Measurements from ENCODE around the gene CRACDL.

The CRACDL gene

GRCh38 chr2:98859323-98859722 is 76.7 kb downstream of the CRACDL start:
- TF ChIP-seq SIN3A (IDR thresholded peaks at IDR 0.05; ENCODE audit: borderline replicate concordance, insufficient read depth, low read length) (no peak), TAF1 (IDR thresholded peaks at IDR 0.05; ENCODE audit: borderline replicate concordance, insufficient read depth, low read length) (no peak), POLR2AphosphoS5 (IDR thresholded peaks at IDR 0.05; ENCODE audit: low read depth, low read length) (no peak), FOXP2 (optimal IDR thresholded peaks at IDR 0.05; ENCODE audit: borderline replicate concordance, extremely low read depth, extremely low read length, insufficient read depth) (no peak), REST (IDR thresholded peaks at IDR 0.05; ENCODE audit: insufficient read depth in 1 of 2, low read depth in 2 of 2, low read length in 2 of 2) (no peak)

DNA sequence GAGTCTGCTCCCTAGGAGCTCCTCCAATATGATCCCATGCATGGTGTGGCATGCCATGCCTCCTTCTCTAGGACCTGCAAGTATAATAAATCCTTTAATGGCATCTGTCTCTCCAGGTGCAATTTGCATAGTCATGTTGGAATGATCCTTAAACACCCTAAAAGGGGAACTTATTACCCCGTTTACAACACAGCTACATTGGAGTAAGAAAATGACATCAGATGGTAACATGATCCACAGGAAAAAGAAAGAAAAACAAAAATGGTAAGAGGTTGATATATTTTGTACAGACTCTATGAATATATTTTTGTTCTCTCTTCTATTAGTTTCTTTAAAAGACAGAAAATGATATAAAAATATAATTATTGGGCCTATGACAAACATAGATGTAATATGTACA is 79.0 kb downstream of the CRACDL start:
- no peak for TF ChIP-seq TAF1 (IDR thresholded peaks at IDR 0.05; ENCODE audit: borderline replicate concordance, insufficient read depth, low read length)

DNA sequence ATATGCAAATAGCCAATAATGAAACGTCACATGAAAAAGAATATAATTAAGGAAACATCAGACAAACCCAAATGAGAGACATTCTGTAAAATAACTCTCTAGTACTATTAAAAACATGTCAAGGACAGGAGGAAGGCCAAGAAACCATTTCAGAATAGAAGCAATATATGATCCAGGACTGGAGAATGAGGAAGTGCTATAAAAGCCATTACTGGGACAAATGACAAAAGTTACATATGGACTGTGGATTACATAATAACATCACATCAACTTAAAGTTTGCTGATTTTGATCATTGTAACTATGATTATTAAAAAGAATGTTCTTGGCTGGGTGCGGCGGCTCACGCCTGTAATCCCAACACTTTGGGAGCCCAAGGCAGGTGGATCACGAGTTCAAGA is 81.3 kb downstream of the CRACDL start:
- TF ChIP-seq SIN3A (IDR thresholded peaks at IDR 0.05; ENCODE audit: borderline replicate concordance, insufficient read depth, low read length) (no peak), POLR2AphosphoS5 (IDR thresholded peaks at IDR 0.05; ENCODE audit: low read depth, low read length) (no peak), REST (IDR thresholded peaks at IDR 0.05; ENCODE audit: insufficient read depth in 1 of 2, low read depth in 2 of 2, low read length in 2 of 2) (no peak), TAF1 (IDR thresholded peaks at IDR 0.05; ENCODE audit: borderline replicate concordance, insufficient read depth, low read length) (no peak), FOXP2 (optimal IDR thresholded peaks at IDR 0.05; ENCODE audit: borderline replicate concordance, extremely low read depth, extremely low read length, insufficient read depth) (no peak)

DNA sequence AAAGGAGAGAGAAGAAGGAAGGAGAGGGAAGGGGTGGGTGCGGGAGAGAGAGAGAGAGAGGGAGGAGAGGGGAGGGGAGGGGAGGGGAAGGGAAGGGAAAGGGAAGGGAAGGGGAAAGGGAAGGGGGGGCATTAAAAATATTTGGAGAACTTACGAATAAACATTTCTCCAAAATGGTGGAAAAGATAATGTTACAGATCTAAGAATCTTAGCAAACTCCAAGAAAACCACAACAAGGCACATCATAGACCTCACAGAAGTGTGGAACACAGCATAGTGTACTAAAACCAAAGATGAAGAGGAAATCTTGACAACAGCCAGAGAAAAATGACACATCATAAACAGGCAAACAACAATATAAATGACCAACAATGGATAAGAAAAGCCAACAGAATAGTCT is 83.1 kb downstream of the CRACDL start:
- TF ChIP-seq TAF1 (IDR thresholded peaks at IDR 0.05; ENCODE audit: borderline replicate concordance, insufficient read depth, low read length) (no peak), FOXP2 (optimal IDR thresholded peaks at IDR 0.05; ENCODE audit: borderline replicate concordance, extremely low read depth, extremely low read length, insufficient read depth) (no peak), POLR2AphosphoS5 (IDR thresholded peaks at IDR 0.05; ENCODE audit: low read depth, low read length) (no peak)

DNA sequence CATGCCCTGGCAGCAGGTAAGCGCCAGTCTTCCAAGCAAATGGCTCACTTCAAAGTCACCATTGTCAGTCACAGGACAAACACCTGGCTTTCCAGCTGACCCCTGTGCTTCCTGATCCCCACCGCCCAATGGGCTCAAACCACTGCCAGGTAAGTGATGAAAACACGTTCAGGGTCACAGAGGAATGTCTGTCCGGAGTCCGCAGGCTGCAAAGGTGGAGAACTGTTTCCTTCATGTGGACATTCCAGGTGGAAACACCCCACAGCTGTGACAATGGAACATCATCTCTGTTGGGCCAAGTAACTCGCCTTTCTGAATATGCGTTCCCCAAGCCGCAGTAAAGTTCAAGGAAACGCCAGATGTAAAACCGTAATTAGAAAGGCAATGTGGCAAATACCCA is 86.0 kb downstream of the CRACDL start:
- TF ChIP-seq REST (IDR thresholded peaks at IDR 0.05; ENCODE audit: insufficient read depth in 1 of 2, low read depth in 2 of 2, low read length in 2 of 2) (no peak), POLR2AphosphoS5 (IDR thresholded peaks at IDR 0.05; ENCODE audit: low read depth, low read length) (no peak), FOXP2 (optimal IDR thresholded peaks at IDR 0.05; ENCODE audit: borderline replicate concordance, extremely low read depth, extremely low read length, insufficient read depth) (no peak), TAF1 (IDR thresholded peaks at IDR 0.05; ENCODE audit: borderline replicate concordance, insufficient read depth, low read length) (no peak), SIN3A (IDR thresholded peaks at IDR 0.05; ENCODE audit: borderline replicate concordance, insufficient read depth, low read length) (no peak)

- TF ChIP-seq TAF1 (IDR thresholded peaks at IDR 0.05; ENCODE audit: borderline replicate concordance, insufficient read depth, low read length) (no peak), FOXP2 (optimal IDR thresholded peaks at IDR 0.05; ENCODE audit: borderline replicate concordance, extremely low read depth, extremely low read length, insufficient read depth) (no peak), REST (IDR thresholded peaks at IDR 0.05; ENCODE audit: insufficient read depth in 1 of 2, low read depth in 2 of 2, low read length in 2 of 2) (no peak)
Observed at GRCh38 chr2:98849113-98849512, 86.9 kb downstream of the CRACDL start.
